PC-3 (cell line): Measurements from ENCODE around the gene PTPRN2.

Experiments
- CTCF ChIP-seq: fragments of 300-600 bp; sonication (generic); conservative IDR thresholded peaks from 2 replicates; pipeline ENCODE4 v1.5.1; 2017; ENCODE audit warnings: antibody characterized with exemption, low read depth, mild to moderate bottlenecking, low read length
- EZH2 ChIP-seq: fragments of 300-600 bp; sonication (generic); IDR thresholded peaks from one replicate; pipeline ENCODE4 v1.6.1; 2017; ENCODE audit warnings: antibody characterized with exemption, mild to moderate bottlenecking, low read length; ENCODE audit not compliant: unreplicated experiment
- EZH2phosphoT487 ChIP-seq: fragments of 300-600 bp; sonication (generic); IDR thresholded peaks from 2 replicates; pipeline ENCODE4 v1.6.1; 2018; ENCODE audit warnings: mild to moderate bottlenecking, antibody characterized with exemption, low read length, borderline replicate concordance

GRCh38 chr7:158374586-158374985, 213.0 kb downstream of the PTPRN2 start:
- TF ChIP-seq CTCF, result no peak
- TF ChIP-seq EZH2phosphoT487, result no peak
- TF ChIP-seq EZH2, result no peak
